ENCODE results near the gene POLR3G. TPM values are rescaled to one million over a fixed set of nuclear protein-coding genes. Genes with fewer than 3 reads are reported as not detected.
A peak's percentile ranks its signal among the peaks of the same experiment; 100 is the strongest.

The POLR3G gene
- total RNA-seq, 1 experiment from 2014 or later: 73.6 TPM

DNA sequence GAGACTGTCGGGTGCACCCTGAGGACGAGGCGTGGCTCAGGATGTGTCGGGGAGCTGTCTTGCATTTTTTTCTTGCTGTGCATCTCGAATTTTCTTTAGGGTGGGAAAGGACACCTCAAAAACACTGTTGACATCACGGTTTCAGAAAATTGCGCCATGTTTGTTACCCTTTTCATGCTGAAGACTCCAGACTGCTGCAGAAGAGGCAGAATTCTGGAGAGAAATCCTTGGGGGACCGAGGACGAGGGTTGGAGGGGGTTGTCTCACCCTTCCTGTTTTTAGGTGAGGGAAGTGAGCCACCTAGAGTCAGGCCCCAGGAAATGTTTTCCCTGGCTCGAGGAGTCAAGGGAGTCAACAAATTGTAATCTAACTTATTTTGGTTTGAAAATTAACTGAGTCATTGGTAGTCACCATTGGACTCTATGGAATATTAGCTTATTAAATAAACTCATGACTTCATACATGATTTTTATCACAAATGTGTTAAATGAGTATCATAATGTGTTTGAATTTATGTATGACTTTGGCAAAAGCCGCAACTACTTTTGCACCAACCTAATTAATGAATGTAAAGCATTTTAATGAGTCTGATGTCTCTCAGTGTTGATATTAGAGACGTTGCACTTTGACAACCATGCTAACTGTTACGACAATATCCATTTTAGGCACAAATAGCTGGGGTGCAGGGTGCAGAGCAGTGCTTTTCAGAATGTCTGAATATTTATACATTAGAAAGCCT is 55.4 kb downstream of the POLR3G start:
- Histone ChIP-seq H4K20me1 (ENCODE audit: control insufficient read depth, insufficient read depth, insufficient read length) (no peaks in the 10 kb centered on the region), H3K14ac (ENCODE audit: insufficient read depth, low read length) (peak overlapping the region; percentile 62), H2BK5ac (ENCODE audit: insufficient read length, low read length) (no peak overlapping the region), H2BK15ac (ENCODE audit: low read depth, low read length) (no peak overlapping the region), H3K27ac (ENCODE audit: insufficient read length, low read depth, low read length) (peak overlapping the region; percentile 71), H3K79me2 (ENCODE audit: insufficient read depth, low read length) (no peaks in the 10 kb centered on the region; the same call in 1 of the 2 replicates), H3K4ac (ENCODE audit: low read depth, low read length) (no peak overlapping the region), H3K4me2 (ENCODE audit: insufficient read depth, insufficient read length, low read length) (peak overlapping the region; percentile 98), H3K23me2 (ENCODE audit: insufficient read length, low read depth, low read length, poor library complexity, severe bottlenecking) (peaks cover 10% of the 10 kb centered on the region), H3K27me3 (ENCODE audit: insufficient read depth, low read length) (no peaks in the 10 kb centered on the region), H3K56ac (ENCODE audit: insufficient read length, low read depth, low read length) (no peak overlapping the region), H3K9ac (ENCODE audit: extremely low read depth, insufficient read length, low read length) (peak overlapping the region; percentile 86), H3K4me1 (ENCODE audit: insufficient read depth, low read length) (0 out of 2 replicates have a peak, but pooled peaks cover 2% of the 10 kb centered on the region), H2BK20ac (ENCODE audit: low read depth, low read length, poor library complexity, severe bottlenecking) (no peak overlapping the region), H3K18ac (ENCODE audit: insufficient read length, low read depth, low read length) (peak overlapping the region; percentile 82), H4K91ac (ENCODE audit: insufficient read length, low read depth, low read length) (no peak overlapping the region), H4K5ac (ENCODE audit: insufficient read length, low read depth, low read length) (no peak overlapping the region), H2BK120ac (ENCODE audit: low read depth, low read length, poor library complexity, severe bottlenecking) (no peak overlapping the region), H3T11ph (ENCODE audit: low read length) (no peak overlapping the region), H3K79me1 (ENCODE audit: insufficient read depth, low read depth, low read length, poor library complexity, severe bottlenecking) (no peaks in the 10 kb centered on the region), H2AK5ac (ENCODE audit: insufficient read length, low read length) (no peak overlapping the region), H2AFZ (ENCODE audit: low read length) (peak overlapping the region; percentile 99), H3K23ac (ENCODE audit: insufficient read length, low read depth, low read length) (no peak overlapping the region), H4K8ac (replicated peaks; ENCODE audit: insufficient read length, low read depth, low read length) (no peak overlapping the region), H3K9me3 (ENCODE audit: control insufficient read depth, low read depth, low read length) (no peaks in the 10 kb centered on the region), H2BK12ac (ENCODE audit: insufficient read length, low read depth, low read length) (no peak overlapping the region)
- no peaks in the 10 kb centered on the region for H3K9me3 Mint-ChIP-seq
- no peaks in the 10 kb centered on the region for H3K27me3 Mint-ChIP-seq (ENCODE audit: low read depth)
- peak overlapping the region; percentile 94 to 98 (median 96) for H3K27ac Mint-ChIP-seq
- peak overlapping the region; percentile 93 to 96 for H3K4me3 Mint-ChIP-seq
- H3K4me1 Mint-ChIP-seq: peaks cover 22 to 31% of the 10 kb centered on the region in 2 experiments
- WGBS (ENCODE audit: extremely low coverage, insufficient read length, low lambda C conversion rate): no CpG with 5 or more reads among the region's 13 CpGs
- peaks cover under 1 to 12% (median under 1%) of the 10 kb centered on the region in 3 experiments; a peak in 5 of 7 replicates for H3K36me3 Mint-ChIP-seq (ENCODE audit: insufficient read depth in 1 of 3, low read depth in 3 of 3)
- peak; percentile 73 for DNase-seq
- TF ChIP-seq, protein P1, sequence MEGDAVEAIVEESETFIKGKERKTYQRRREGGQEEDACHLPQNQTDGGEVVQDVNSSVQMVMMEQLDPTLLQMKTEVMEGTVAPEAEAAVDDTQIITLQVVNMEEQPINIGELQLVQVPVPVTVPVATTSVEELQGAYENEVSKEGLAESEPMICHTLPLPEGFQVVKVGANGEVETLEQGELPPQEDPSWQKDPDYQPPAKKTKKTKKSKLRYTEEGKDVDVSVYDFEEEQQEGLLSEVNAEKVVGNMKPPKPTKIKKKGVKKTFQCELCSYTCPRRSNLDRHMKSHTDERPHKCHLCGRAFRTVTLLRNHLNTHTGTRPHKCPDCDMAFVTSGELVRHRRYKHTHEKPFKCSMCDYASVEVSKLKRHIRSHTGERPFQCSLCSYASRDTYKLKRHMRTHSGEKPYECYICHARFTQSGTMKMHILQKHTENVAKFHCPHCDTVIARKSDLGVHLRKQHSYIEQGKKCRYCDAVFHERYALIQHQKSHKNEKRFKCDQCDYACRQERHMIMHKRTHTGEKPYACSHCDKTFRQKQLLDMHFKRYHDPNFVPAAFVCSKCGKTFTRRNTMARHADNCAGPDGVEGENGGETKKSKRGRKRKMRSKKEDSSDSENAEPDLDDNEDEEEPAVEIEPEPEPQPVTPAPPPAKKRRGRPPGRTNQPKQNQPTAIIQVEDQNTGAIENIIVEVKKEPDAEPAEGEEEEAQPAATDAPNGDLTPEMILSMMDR (conservative IDR thresholded peaks at IDR 0.05): peak; percentile 82
